Breast epithelium (tissue), 3 donors: ENCODE results near the gene EHD4.

Source experiments
- POLR2A ChIP-seq: fragments of 450-650 bp; IDR thresholded peaks from one replicate; pipeline ENCODE4 v1.6.1; 2016; ENCODE audit warnings: antibody characterized with exemption, mild to moderate bottlenecking, moderate library complexity
- POLR2AphosphoS5 ChIP-seq, 3 donors: sonication (generic); formaldehyde crosslinking; IDR thresholded peaks; one replicate each; pipeline ENCODE4 v1.6.1; 2017; ENCODE audit warnings: antibody characterized with exemption in 3 of 3
- TF ChIP-seq, protein P1 (sequence below), 3 donors: fragments of 450-650 bp; IDR thresholded peaks; one replicate each; pipeline ENCODE4 v1.5.1; 2016 to 2017; ENCODE audit warnings: antibody characterized with exemption in 3 of 3, mild to moderate bottlenecking in 3 of 3, moderate library complexity in 3 of 3

DNA sequence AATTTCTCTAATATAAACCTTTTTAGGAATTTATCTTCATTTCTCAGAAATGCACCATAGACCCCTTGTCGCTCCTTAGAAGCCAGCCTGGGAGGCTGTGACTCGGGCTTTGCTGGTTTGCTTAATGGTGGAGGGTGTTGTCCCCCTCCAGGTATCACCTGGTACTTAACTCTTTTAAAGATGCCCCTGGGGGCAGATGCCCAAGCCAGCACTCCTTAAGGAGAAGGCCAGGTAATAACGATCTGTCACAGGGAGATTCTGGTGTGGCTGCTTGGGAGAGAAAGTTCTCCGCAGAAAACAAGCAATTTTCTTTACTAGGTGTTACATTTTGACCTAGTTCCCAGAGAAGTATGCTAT lies 22.3 kb downstream of the EHD4 start:
- TF ChIP-seq POLR2AphosphoS5 (IDR thresholded peaks at IDR 0.05) (no peak), POLR2A (no peak)
- TF ChIP-seq, protein P1, sequence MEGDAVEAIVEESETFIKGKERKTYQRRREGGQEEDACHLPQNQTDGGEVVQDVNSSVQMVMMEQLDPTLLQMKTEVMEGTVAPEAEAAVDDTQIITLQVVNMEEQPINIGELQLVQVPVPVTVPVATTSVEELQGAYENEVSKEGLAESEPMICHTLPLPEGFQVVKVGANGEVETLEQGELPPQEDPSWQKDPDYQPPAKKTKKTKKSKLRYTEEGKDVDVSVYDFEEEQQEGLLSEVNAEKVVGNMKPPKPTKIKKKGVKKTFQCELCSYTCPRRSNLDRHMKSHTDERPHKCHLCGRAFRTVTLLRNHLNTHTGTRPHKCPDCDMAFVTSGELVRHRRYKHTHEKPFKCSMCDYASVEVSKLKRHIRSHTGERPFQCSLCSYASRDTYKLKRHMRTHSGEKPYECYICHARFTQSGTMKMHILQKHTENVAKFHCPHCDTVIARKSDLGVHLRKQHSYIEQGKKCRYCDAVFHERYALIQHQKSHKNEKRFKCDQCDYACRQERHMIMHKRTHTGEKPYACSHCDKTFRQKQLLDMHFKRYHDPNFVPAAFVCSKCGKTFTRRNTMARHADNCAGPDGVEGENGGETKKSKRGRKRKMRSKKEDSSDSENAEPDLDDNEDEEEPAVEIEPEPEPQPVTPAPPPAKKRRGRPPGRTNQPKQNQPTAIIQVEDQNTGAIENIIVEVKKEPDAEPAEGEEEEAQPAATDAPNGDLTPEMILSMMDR (IDR thresholded peaks at IDR 0.05) = no peak
